DMS153 (cell line): Measurements from ENCODE around the gene GPR82.
"Not testable (repeated sequence)": the region's sequence is repeated elsewhere in the genome, so short reads cannot be mapped to it uniquely, and the experiment has no call there.

Source experiments
- DNase-seq: peaks from one replicate; lab custom pipeline; 2025; lab: John Stamatoyannopoulos, UW

Gene GPR82, protein sequence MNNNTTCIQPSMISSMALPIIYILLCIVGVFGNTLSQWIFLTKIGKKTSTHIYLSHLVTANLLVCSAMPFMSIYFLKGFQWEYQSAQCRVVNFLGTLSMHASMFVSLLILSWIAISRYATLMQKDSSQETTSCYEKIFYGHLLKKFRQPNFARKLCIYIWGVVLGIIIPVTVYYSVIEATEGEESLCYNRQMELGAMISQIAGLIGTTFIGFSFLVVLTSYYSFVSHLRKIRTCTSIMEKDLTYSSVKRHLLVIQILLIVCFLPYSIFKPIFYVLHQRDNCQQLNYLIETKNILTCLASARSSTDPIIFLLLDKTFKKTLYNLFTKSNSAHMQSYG

DNA sequence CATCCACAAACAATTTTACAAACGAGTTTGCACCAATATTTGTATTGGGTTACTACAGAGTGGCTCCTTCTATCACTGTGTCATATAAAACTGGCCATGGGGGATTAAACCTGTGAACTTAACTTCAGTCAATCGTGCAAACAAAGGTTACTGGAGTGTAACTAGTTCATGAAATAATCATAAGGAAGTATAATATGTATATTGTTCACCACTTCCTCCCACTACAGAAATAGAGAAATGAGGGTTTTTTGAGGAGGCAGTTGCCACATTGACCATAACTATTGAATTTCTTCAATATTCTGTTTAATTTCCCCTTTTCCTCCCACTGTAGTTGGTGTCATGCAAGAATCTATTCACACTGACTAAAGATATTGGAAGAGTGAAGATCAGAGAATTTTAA is at the start of gene GPR82:
Gene GPR82, plus strand, starts transcription at position 356 of the 400 bp plus-strand sequence. CDS start 2,846 bp downstream, outside the sequence.
- DNase-seq: no peak

DNA sequence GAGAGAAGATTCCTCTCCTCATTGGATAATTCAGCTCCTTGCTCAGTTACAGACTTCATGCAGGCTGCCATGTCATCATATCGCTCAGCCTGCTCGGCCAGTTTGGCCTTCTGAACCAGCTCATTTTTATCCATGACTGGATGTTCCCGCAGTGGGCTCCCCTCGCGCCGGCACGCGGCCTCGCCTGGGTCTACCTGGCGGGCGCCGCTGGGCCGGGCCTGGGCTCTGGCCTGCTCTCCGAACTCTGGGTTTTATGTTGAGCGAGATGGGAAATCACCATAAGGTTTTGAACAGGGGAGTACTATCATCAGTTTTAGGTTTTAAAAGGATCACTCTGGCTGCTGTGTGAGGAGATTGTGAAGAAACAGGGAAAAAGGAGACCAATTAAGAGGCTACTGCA is 47.6 kb upstream of the GPR82 start:
- DNase-seq: not testable (repeated sequence)

- DNase-seq: no peak
Measured at GRCh38 chrX:41677183-41678060, 46.6 kb upstream of the GPR82 start.

DNA sequence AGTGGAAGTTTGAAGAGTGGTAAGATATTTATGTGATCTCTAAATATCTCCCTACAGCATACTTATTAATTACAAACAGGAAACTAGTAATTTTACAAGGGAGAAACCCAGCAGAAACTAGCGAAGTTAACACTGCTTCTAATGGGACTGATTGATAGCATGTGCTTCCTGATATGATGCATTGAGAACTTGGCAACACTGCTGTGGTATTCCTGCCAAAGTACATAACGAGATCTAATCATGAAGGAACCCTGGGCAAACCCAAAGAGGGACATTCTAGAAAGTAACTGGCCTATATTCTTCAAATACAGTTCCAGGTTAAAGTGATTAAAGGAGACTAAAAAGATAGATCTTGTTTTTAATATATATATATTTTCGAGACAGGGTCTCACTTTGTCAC is 39.8 kb upstream of the GPR82 start:
- no peak for DNase-seq

GRCh38 chrX:41684940-41685339 is 39.0 kb upstream of the GPR82 start:
- DNase-seq: no peak

DNA sequence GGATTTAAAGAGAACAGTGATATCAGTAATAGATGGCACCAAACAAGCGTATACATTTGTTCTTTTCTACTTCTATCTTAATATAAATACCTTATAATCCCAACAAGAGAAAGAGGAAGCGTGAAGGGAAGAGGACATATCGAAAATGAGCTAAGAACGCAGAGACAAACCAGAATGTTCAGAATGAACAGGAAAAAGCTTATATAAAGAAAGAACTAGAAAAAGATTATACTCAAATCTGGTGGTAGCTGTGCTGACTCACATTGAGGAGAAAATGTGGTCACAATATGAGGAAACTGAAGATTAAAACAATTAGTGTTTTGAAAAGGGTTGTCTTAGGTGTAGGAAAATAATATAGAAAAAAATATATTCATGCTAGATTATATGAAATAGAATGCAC is 37.2 kb upstream of the GPR82 start:
- no peak for DNase-seq

DNA sequence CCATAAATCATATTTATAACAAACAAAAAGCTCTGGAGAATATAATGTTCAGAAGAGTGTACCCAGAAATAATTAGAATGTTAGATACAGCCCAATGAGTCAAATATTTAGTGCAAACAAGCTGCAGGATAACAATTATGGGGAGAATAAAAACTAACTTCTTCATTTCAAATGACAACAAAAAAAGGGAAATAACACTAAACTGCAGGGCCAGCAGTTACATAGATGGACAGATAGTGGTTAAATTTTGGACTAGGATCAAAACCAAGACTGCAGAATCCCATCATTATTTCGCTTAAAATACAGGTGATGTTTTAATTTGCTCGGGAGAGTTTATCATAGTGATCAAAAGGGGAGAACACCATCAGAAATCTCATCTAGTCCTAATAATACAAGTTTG is 35.8 kb upstream of the GPR82 start:
- no peak for DNase-seq

DNA sequence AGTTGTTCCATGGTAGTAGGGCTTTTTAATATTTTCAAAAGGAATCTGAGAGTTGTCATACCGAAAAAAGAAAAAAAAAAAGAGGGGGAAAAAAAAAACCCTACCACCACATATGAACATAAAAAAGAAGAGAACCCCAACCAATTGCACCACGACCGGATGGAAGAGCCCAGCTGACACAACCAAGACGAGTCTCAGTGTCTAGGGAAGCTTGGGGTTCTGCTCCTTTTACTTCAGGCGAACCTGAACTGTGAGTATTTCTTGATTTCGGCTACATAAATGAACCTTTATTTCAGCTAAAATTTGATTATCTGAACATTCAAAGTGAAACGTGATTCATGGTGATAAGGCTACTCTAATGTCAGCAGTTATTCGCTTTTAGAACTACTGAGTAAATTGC is 35.1 kb upstream of the GPR82 start, which contains the start of gene GPR34:
Gene GPR34, plus strand, starts transcription at position 139 of the 400 bp plus-strand sequence. CDS start 6,661 bp downstream, outside the sequence.
- no peak for DNase-seq

DNA sequence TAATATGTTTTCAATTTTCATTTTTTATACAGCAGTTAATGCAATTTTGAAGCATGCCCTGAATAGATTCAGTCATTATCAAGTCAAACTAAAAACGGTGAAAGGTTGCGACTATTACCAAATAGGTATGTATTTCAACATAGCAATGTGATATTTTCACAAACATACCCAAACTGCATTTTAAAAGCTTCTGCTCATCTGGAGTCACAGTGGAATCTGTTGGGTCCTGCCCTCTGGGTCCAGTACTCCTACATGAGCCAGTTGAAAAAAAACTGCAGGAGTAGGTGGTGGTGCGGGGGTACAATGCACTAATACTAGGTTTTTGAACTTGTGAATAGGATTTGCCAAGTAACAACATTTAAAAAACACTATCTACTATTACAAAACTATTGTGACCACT is 34.3 kb upstream of the GPR82 start:
- no peak for DNase-seq

GRCh38 chrX:41692162-41692749 is 31.7 kb upstream of the GPR82 start:
- DNase-seq: no peak

DNA sequence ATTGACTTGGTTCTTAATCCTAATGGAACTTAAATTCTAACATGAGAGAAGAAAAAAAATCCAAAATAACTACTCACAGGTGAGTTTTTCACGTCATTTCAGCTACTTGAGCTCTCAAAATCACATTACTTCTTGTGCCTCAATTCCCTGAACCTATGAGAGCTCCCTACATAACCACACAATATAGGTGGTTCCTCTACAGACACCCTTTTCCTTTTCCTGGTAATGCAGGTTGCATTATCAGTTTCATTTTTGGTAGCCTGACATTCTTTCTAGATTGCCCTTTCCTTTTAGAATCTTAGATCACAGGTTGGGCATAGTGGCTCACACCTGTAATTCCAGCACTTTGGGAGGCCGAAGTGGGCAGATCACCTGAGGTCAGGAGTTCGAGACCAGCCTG is 31.0 kb upstream of the GPR82 start:
- no peak for DNase-seq

DNA sequence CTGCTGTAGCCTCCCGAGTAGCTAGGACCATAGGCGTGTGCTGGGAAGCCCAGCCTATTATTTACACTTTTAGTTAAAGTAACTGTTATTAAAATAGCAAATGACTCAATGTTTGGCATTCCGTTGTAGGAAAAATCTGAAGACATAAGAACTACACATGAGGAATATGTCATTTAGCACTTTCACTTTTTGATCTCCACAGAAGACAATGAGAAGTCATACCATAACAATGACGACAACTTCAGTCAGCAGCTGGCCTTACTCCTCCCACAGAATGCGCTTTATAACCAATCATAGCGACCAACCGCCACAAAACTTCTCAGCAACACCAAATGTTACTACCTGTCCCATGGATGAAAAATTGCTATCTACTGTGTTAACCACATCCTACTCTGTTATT is 28.6 kb upstream of the GPR82 start:
- DNase-seq: no peak

GRCh38 chrX:41703574-41704029 is 20.4 kb upstream of the GPR82 start:
- DNase-seq: no peak

DNA sequence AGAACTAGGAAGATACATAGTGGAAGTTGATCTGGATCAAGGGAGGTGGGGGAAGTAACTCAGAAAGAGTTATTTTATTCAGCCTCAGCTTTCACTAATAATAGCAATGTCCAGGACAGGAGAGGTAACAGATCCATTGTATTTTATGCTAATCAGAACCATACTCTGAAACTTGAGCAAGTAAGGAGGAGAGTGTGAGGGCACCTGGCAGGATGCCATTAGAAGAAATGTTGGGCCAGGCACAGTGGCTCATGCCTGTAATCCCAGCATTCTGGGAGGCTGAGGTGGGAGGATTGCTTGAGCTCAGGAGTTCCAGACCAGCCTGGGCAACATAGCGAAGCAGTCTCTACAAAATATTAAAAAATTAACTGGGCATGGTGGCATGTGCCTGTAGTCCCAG is 18.9 kb upstream of the GPR82 start:
- DNase-seq: no peak

- no peak for DNase-seq
Measured at GRCh38 chrX:41705680-41706374, 18.2 kb upstream of the GPR82 start.

- DNase-seq: no peak
Measured at GRCh38 chrX:41707218-41707617, 16.8 kb upstream of the GPR82 start.

DNA sequence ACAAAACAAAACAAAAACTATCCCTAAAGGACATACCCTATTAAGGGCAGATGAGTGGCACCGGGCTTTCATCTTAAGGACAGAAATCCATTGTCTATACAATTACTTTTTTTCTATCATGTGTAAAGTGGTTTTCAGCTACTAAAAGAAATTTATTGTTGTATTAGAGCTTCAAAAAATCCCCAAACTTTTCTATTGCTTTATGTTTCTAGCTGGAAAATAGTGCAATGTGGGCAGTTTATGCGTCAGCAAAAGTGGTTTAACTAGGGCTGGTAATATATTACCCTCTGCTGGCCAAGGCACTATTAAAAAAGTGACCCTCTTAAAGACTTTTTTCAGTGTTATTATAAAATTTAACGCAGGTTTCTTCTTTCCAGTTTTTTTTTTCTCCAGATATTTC is 15.5 kb upstream of the GPR82 start:
- no peak for DNase-seq

DNA sequence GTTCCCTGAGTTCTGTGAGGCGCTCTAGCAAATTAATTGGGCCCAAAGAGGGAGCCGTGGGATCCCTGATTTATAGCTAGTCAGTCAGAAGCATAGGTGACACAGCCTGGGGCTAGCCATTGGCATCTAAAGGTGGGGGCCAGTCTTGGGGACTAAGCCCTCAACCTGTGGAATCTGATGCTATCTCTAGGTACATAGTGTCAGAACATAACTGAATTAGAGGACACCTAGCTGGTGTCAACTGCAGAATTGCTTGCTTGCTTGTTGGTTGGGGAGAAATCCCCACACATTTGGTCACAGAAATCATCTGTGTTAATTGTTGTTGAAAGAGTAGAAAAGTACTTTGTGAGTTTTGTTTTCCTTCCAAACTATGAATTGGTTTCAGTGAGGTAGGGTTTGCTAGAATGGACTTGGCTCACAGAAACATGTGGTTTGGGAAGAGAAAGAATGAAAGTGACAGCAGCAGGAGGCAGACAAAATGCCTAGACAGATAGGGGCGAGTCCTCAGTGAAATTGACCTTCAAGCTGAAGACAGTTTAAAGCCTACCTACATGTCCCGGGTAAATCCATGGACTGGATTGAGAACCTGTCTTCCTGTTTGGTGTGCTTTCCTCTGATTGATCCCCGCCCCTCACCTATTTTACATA is 12.8 kb upstream of the GPR82 start:
- no peak for DNase-seq

- DNase-seq: no peak
Measured at GRCh38 chrX:41716222-41716621, 7.8 kb upstream of the GPR82 start.

DNA sequence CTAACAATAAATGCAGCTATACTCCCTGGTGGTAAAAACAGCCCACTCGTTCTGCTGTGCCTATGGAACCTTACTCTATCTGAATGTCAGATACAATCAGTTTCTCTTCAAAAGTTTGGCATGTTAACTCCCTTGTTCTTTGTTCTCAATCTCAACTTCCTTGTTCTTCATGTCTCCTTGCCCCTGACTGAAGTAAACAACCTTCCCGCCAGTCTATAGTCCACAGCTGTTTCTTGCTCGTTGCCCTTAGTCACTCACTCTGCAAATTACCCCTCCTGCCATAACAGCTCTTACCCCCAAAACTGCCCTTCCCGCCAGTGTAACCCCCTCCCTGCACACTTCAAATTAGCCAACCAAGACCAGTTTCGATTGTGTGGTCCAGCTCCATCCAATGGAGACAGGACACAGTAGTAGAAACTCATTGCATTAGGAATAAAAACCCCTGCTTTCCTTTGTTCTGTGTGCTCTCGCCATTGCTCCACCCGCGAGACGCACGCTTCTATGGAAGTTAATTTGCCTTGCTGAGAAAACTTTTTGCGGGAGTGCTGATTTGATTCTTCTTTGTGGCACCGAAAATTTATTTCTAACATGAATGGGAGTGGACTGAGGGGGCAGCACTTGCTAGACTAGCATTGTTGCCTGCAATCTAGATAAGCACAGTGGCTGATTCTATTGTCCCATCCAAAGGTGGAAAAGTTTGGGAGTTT is 7.1 kb upstream of the GPR82 start:
- DNase-seq: no peak
